GM18517 (cell line): ENCODE measurements around the gene PLXNA2.

Experiments used
- ATAC-seq: cut with Tn5 transposase; IDR thresholded peaks from one replicate; pipeline ENCODE4 v1.9.1; 2021; ENCODE audit warnings: mild to moderate bottlenecking, moderate library complexity; ENCODE audit not compliant: unreplicated experiment

Gene PLXNA2

GRCh38 chr1:208126108-208126507, 118.1 kb downstream of the PLXNA2 start:
- ATAC-seq, result no peak

GRCh38 chr1:208122612-208123358, 121.4 kb downstream of the PLXNA2 start:
- ATAC-seq, result no peak

GRCh38 chr1:208121813-208122364, 122.3 kb downstream of the PLXNA2 start:
- no peak for ATAC-seq

- no peak for ATAC-seq
Measured at GRCh38 chr1:208120431-208120790, 123.8 kb downstream of the PLXNA2 start.

- no peak for ATAC-seq
Measured at GRCh38 chr1:208118841-208119606, 125.2 kb downstream of the PLXNA2 start.

GRCh38 chr1:208118306-208118705, 125.9 kb downstream of the PLXNA2 start:
- ATAC-seq, result no peak

GRCh38 chr1:208117826-208118225, 126.4 kb downstream of the PLXNA2 start:
- ATAC-seq, result no peak

GRCh38 chr1:208117409-208117808, 126.8 kb downstream of the PLXNA2 start:
- ATAC-seq, result no peak

- ATAC-seq, result no peak
Measured at GRCh38 chr1:208115924-208116640, 128.1 kb downstream of the PLXNA2 start.

GRCh38 chr1:208113011-208113410, 131.2 kb downstream of the PLXNA2 start:
- no peak for ATAC-seq

- ATAC-seq, result no peak
Measured at GRCh38 chr1:208112401-208112800, 131.8 kb downstream of the PLXNA2 start.

GRCh38 chr1:208111646-208112190, 132.5 kb downstream of the PLXNA2 start:
- no peak for ATAC-seq

- no peak for ATAC-seq
Measured at GRCh38 chr1:208110296-208110695, 133.9 kb downstream of the PLXNA2 start.

- ATAC-seq, result no peak
Measured at GRCh38 chr1:208108646-208109330, 135.4 kb downstream of the PLXNA2 start.

GRCh38 chr1:208108213-208108608, 136.0 kb downstream of the PLXNA2 start:
- ATAC-seq, result no peak

GRCh38 chr1:208107425-208108212, 136.6 kb downstream of the PLXNA2 start:
- no peak for ATAC-seq

- no peak for ATAC-seq
Measured at GRCh38 chr1:208106218-208106617, 138.0 kb downstream of the PLXNA2 start.

GRCh38 chr1:208105756-208106155, 138.4 kb downstream of the PLXNA2 start:
- ATAC-seq, result no peak

GRCh38 chr1:208103597-208104513, 140.3 kb downstream of the PLXNA2 start:
- no peak for ATAC-seq
